Trophoblast cell (in vitro differentiated cells and primary cell): Measurements from ENCODE around the gene USF3.

Experiments used
- DNase-seq, 2 donors: peaks; one replicate each; pipeline ENCODE4 v3.0.0-alpha.2; 2016
- H2AFZ ChIP-seq: 2 replicates; pipeline ENCODE4 v1.6.1; 2013; ENCODE audit warnings: low read length, moderate library complexity, mild to moderate bottlenecking; ENCODE audit not compliant: insufficient read depth, poor library complexity
- H2AK5ac ChIP-seq: 2 replicates; pipeline ENCODE4 v1.6.1; 2013; ENCODE audit warnings: mild to moderate bottlenecking, low read length
- H2BK120ac ChIP-seq: 2 replicates; pipeline ENCODE4 v1.6.1; 2013; ENCODE audit warnings: low read length, mild to moderate bottlenecking, moderate library complexity; ENCODE audit not compliant: insufficient read depth, poor library complexity
- H2BK12ac ChIP-seq: 2 replicates; pipeline ENCODE4 v1.6.1; 2013; ENCODE audit warnings: mild to moderate bottlenecking, low read length, moderate library complexity
- H2BK5ac ChIP-seq: 2 replicates; pipeline ENCODE4 v1.6.1; 2013; ENCODE audit warnings: low read length, low read depth, moderate library complexity, mild to moderate bottlenecking; ENCODE audit not compliant: poor library complexity
- H3K14ac ChIP-seq: 2 replicates; pipeline ENCODE4 v1.6.1; 2013; ENCODE audit warnings: mild to moderate bottlenecking, low read length
- H3K18ac ChIP-seq: 2 replicates; pipeline ENCODE4 v1.6.1; 2013; ENCODE audit warnings: mild to moderate bottlenecking, low read length
- H3K23ac ChIP-seq: 2 replicates; pipeline ENCODE4 v1.6.1; 2013; ENCODE audit warnings: low read length
- H3K27ac ChIP-seq: 2 replicates; pipeline ENCODE4 v1.5.1; 2013; ENCODE audit warnings: low read depth, mild to moderate bottlenecking, inconsistent platforms, low read length, moderate library complexity
- H3K27me3 ChIP-seq: 2 replicates; pipeline ENCODE4 v1.6.1; 2013; ENCODE audit warnings: inconsistent platforms, mild to moderate bottlenecking, low read length, moderate library complexity; ENCODE audit not compliant: insufficient read depth
- H3K36me3 ChIP-seq, 2 experiments: 1 replicate in 1 of 2; 2 replicates in 1 of 2; pipeline ENCODE4 v1.6.1; 2013; ENCODE audit warnings: low read length in 2 of 2, mild to moderate bottlenecking in 2 of 2, moderate library complexity in 1 of 2; ENCODE audit not compliant: insufficient read depth in 2 of 2, control insufficient read depth in 1 of 2
- H3K4ac ChIP-seq: 2 replicates; pipeline ENCODE4 v1.6.1; 2013; ENCODE audit warnings: low read depth, mild to moderate bottlenecking, low read length, moderate library complexity
- H3K4me1 ChIP-seq, 2 experiments: 1 replicate in 1 of 2; 2 replicates in 1 of 2; pipeline ENCODE4 v1.6.1; 2013; ENCODE audit warnings: low read length in 2 of 2, mild to moderate bottlenecking in 2 of 2, moderate library complexity in 1 of 2; ENCODE audit not compliant: insufficient read depth in 2 of 2, control insufficient read depth in 1 of 2
- H3K4me2 ChIP-seq: 2 replicates; pipeline ENCODE4 v1.6.1; 2013; ENCODE audit warnings: inconsistent platforms, mild to moderate bottlenecking, low read length, moderate library complexity
- H3K4me3 ChIP-seq: 2 replicates; pipeline ENCODE4 v1.5.1; 2013; ENCODE audit warnings: mild to moderate bottlenecking, low read depth, low read length, inconsistent platforms
- H3K79me1 ChIP-seq: one replicate; pipeline ENCODE4 v1.6.1; 2013; ENCODE audit warnings: low read length
- H3K79me2 ChIP-seq: 2 replicates; pipeline ENCODE4 v1.6.1; 2013; ENCODE audit warnings: low read length, mild to moderate bottlenecking; ENCODE audit not compliant: control insufficient read depth, insufficient read depth, poor library complexity
- H3K9ac ChIP-seq: 2 replicates; pipeline ENCODE4 v1.6.1; 2013; ENCODE audit warnings: mild to moderate bottlenecking, low read length
- H3K9me3 ChIP-seq: 2 replicates; pipeline ENCODE4 v1.6.1; 2013; ENCODE audit warnings: low read depth, mild to moderate bottlenecking, control low read depth, inconsistent platforms, low read length; ENCODE audit not compliant: insufficient read depth
- H4K12ac ChIP-seq: 2 replicates; pipeline ENCODE4 v1.6.1; 2013; ENCODE audit warnings: low read depth, mild to moderate bottlenecking, low read length, moderate library complexity
- H4K8ac ChIP-seq: 2 replicates; pipeline ENCODE4 v1.6.1; 2013; ENCODE audit warnings: low read depth, mild to moderate bottlenecking, low read length, moderate library complexity
- H4K91ac ChIP-seq: one replicate; pipeline ENCODE4 v1.6.1; 2013; ENCODE audit warnings: low read depth, mild to moderate bottlenecking, low read length, moderate library complexity
- WGBS: extraction: QIAGEN DNeasy Blood & Tissue Kit; methylation state at CpG from one replicate; pipeline ENCODE4 v1.1.7; 2013; ENCODE audit warnings: missing lambda C conversion rate; ENCODE audit not compliant: insufficient read length, insufficient coverage; ENCODE audit errors: extremely low coverage; 5-methylcytosine and 5-hydroxymethylcytosine counted together

Gene USF3

GRCh38 chr3:113678773-113679172 is 17.7 kb downstream of the USF3 start:
- H3K27ac ChIP-seq: no peak overlapping the region
- H2BK12ac ChIP-seq: no peak overlapping the region
- no peak for DNase-seq
- H2AK5ac ChIP-seq: no peak overlapping the region
- no peak overlapping the region for H4K12ac ChIP-seq
- H3K9ac ChIP-seq: no peak overlapping the region
- no peaks in the 10 kb centered on the region for H3K79me2 ChIP-seq
- no peaks in the 10 kb centered on the region for H3K79me1 ChIP-seq
- H2BK120ac ChIP-seq: no peak overlapping the region
- H4K8ac ChIP-seq: no peak overlapping the region
- no peak overlapping the region for H3K4me3 ChIP-seq
- no peak overlapping the region for H3K4ac ChIP-seq
- H2BK5ac ChIP-seq: no peak overlapping the region
- H3K36me3 ChIP-seq: peaks cover 0 to 2% of the 10 kb centered on the region in 2 experiments
- no peaks in the 10 kb centered on the region for H3K27me3 ChIP-seq
- no peaks in the 10 kb centered on the region for H3K9me3 ChIP-seq
- H3K23ac ChIP-seq: no peak overlapping the region
- H3K4me1 ChIP-seq: peaks cover 0 to 2% of the 10 kb centered on the region in 2 experiments
- H3K18ac ChIP-seq: peak overlapping the region; percentile 59
- H2AFZ ChIP-seq: no peak overlapping the region
- no CpG with 5 or more reads among the region's 4 CpGs for WGBS
- no peak overlapping the region for H3K4me2 ChIP-seq
- no peak overlapping the region for H3K14ac ChIP-seq
- no peak overlapping the region for H4K91ac ChIP-seq

GRCh38 chr3:113677737-113678136 is 18.7 kb downstream of the USF3 start:
- Histone ChIP-seq H4K91ac (no peak overlapping the region), H3K79me1 (no peaks in the 10 kb centered on the region), H3K4me2 (no peak overlapping the region), H3K27ac (no peak overlapping the region), H4K8ac (no peak overlapping the region), H2BK5ac (no peak overlapping the region), H3K4ac (no peak overlapping the region), H3K9ac (no peak overlapping the region), H2AFZ (no peak overlapping the region), H3K18ac (no peak overlapping the region), H3K36me3 (peaks cover 2 to 4% of the 10 kb centered on the region in 2 experiments), H3K14ac (no peak overlapping the region), H3K79me2 (no peaks in the 10 kb centered on the region), H2BK12ac (no peak overlapping the region), H3K4me1 (peaks cover 0 to 2% of the 10 kb centered on the region in 2 experiments), H3K4me3 (no peak overlapping the region), H4K12ac (no peak overlapping the region), H3K23ac (no peak overlapping the region), H2AK5ac (no peak overlapping the region), H3K27me3 (no peaks in the 10 kb centered on the region), H2BK120ac (no peak overlapping the region), H3K9me3 (no peaks in the 10 kb centered on the region)
- DNase-seq: no peak
- WGBS: no CpG with 5 or more reads among the region's 1 CpG

DNA sequence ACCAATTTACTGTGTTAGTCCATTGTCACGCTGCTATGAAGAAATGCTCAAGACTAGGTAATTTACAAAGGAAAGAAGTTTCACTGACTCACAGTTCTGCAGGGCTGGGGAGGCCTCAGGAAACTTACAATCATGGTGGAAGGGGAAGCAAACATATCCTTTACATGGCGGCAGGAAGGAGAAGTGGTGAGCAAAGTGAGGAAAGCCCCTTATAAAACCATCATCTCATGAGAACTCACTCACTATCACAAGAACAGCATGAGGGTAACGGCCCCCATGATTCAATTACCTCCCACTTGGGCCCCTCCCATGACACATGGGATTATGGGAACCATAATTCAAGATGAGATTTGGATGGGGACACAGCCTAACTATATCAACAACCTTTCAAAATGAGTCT is 20.2 kb downstream of the USF3 start:
- no peaks in the 10 kb centered on the region for H3K9me3 ChIP-seq
- no peak overlapping the region for H3K9ac ChIP-seq
- H2BK120ac ChIP-seq: no peak overlapping the region
- H2AFZ ChIP-seq: no peak overlapping the region
- H4K8ac ChIP-seq: no peak overlapping the region
- H2BK5ac ChIP-seq: no peak overlapping the region
- H3K27ac ChIP-seq: no peak overlapping the region
- H3K4me1 ChIP-seq: peaks cover 0 to 2% of the 10 kb centered on the region in 2 experiments
- no peak overlapping the region for H2AK5ac ChIP-seq
- no peak overlapping the region for H4K91ac ChIP-seq
- no peak overlapping the region for H3K4me3 ChIP-seq
- H3K23ac ChIP-seq: no peak overlapping the region
- H3K4ac ChIP-seq: no peak overlapping the region
- no peak overlapping the region for H3K18ac ChIP-seq
- H3K79me2 ChIP-seq: no peaks in the 10 kb centered on the region
- H3K14ac ChIP-seq: no peak overlapping the region
- no peak overlapping the region for H4K12ac ChIP-seq
- no peaks in the 10 kb centered on the region for H3K79me1 ChIP-seq
- DNase-seq: no peak
- no peak overlapping the region for H3K4me2 ChIP-seq
- H2BK12ac ChIP-seq: no peak overlapping the region
- WGBS: no CpG with 5 or more reads among the region's 3 CpGs
- H3K27me3 ChIP-seq: no peaks in the 10 kb centered on the region
- peaks cover 2 to 4% of the 10 kb centered on the region in 2 experiments for H3K36me3 ChIP-seq

GRCh38 chr3:113673593-113673992 is 22.8 kb downstream of the USF3 start:
- Histone ChIP-seq H3K23ac (no peak overlapping the region), H2AK5ac (no peak overlapping the region), H4K12ac (no peak overlapping the region), H3K36me3 (peaks cover 2 to 4% of the 10 kb centered on the region in 2 experiments), H3K27me3 (no peaks in the 10 kb centered on the region), H3K18ac (no peak overlapping the region), H4K91ac (no peak overlapping the region), H3K4me2 (no peak overlapping the region), H3K27ac (no peak overlapping the region), H3K79me2 (no peaks in the 10 kb centered on the region), H3K4me1 (peaks cover 0 to 2% of the 10 kb centered on the region in 2 experiments), H3K4me3 (no peak overlapping the region), H2BK5ac (no peak overlapping the region), H2BK12ac (no peak overlapping the region), H2AFZ (no peak overlapping the region), H3K9me3 (no peaks in the 10 kb centered on the region), H3K9ac (no peak overlapping the region), H3K79me1 (no peaks in the 10 kb centered on the region), H4K8ac (no peak overlapping the region), H2BK120ac (no peak overlapping the region), H3K14ac (no peak overlapping the region), H3K4ac (no peak overlapping the region)
- WGBS: no CpG with 5 or more reads among the region's 4 CpGs
- no peak for DNase-seq
